Esophagus squamous epithelium (tissue), 4 donors: ENCODE data around the gene PLD3.

Experiments used
- POLR2A ChIP-seq, 4 donors: fragments of 450-650 bp; IDR thresholded peaks; one replicate each; pipeline ENCODE4 v1.6.1; 2017; ENCODE audit warnings: antibody characterized with exemption in 4 of 4, mild to moderate bottlenecking in 4 of 4, moderate library complexity in 3 of 4
- TF ChIP-seq, protein P1 (sequence below), 6 experiments: fragments of 450-650 bp in 4 of 6; fragments of 200-600 bp in 2 of 6; sonication (generic) in 2 of 6; IDR thresholded peaks; one replicate each; pipeline ENCODE4 v1.5.1; 2016 to 2019; ENCODE audit warnings: antibody characterized with exemption in 6 of 6, mild to moderate bottlenecking in 4 of 6, moderate library complexity in 4 of 6

GRCh38 chr19:40421993-40422747, 73.7 kb downstream of the PLD3 start:
- TF ChIP-seq, protein P1, sequence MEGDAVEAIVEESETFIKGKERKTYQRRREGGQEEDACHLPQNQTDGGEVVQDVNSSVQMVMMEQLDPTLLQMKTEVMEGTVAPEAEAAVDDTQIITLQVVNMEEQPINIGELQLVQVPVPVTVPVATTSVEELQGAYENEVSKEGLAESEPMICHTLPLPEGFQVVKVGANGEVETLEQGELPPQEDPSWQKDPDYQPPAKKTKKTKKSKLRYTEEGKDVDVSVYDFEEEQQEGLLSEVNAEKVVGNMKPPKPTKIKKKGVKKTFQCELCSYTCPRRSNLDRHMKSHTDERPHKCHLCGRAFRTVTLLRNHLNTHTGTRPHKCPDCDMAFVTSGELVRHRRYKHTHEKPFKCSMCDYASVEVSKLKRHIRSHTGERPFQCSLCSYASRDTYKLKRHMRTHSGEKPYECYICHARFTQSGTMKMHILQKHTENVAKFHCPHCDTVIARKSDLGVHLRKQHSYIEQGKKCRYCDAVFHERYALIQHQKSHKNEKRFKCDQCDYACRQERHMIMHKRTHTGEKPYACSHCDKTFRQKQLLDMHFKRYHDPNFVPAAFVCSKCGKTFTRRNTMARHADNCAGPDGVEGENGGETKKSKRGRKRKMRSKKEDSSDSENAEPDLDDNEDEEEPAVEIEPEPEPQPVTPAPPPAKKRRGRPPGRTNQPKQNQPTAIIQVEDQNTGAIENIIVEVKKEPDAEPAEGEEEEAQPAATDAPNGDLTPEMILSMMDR (IDR thresholded peaks at IDR 0.05), result no peak
- TF ChIP-seq POLR2A (IDR thresholded peaks at IDR 0.05), result no peak
